Activated CD4-positive, alpha-beta T cell treated with anti-CD3 and anti-CD28 coated beads, Interleukin-2, amount 50 U/mL, for 48 hours (primary cell): ENCODE results near the gene MAPK8IP1.
"Not testable (repeated sequence)": the region's sequence is repeated elsewhere in the genome, so short reads cannot be mapped to it uniquely, and the experiment has no call there.

Experiments used
- DNase-seq, 2 experiments: peaks; one replicate each; pipeline ENCODE4 v3.0.0-alpha.2; 2020

MAPK8IP1 gene

DNA sequence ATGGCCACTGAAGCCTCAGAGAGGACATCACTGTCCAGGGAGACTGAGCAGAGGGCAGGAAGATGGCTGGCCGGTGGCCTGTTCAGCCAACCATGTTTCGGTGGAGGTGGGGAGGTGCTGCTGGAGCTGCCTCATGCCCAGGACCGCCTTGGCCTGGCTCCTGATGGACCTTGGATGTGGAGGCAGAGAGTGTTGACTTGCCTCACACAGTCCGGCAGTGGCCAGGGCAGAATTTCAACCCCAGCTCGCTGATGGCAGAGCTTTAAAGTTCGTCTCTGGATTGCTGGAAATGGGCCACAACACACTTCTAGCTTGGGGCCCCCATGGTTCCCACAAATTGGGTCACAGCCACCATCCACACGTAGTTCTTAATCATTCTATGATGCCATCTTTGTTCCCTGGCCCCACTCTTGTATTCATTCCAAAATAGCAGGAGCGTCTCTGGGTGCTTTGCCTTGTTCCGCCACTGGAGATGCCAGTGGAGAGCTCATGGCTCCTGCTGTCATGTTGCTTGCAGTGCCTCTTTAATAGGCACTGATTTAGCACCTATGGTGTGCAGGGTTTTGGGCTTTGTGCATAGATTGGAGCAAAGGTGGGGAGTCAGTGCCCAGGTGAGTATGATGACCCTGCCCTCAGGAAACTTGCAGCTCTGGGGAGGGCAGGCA lies 5.6 kb downstream of the MAPK8IP1 start:
- DNase-seq: no peak

DNA sequence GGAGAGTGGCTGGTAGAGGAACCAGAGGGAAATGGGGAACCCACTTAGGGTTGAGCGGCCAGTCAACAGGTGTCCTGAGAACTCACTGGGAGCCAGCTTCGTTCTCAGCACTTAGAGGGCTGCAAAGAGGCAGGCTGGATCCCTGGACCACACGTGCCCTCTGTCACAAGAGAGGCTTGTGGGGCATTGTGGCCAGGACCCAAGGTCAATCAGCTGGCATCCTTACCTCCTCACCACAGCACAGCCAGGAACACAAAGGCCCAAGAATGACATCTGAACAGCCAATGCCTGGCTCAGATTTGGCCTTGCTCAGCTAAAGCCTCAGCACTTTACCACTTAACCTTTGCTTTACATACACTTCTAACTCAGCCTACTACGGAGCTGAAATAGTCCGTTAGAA lies 7.4 kb downstream of the MAPK8IP1 start:
- no peak for DNase-seq

DNA sequence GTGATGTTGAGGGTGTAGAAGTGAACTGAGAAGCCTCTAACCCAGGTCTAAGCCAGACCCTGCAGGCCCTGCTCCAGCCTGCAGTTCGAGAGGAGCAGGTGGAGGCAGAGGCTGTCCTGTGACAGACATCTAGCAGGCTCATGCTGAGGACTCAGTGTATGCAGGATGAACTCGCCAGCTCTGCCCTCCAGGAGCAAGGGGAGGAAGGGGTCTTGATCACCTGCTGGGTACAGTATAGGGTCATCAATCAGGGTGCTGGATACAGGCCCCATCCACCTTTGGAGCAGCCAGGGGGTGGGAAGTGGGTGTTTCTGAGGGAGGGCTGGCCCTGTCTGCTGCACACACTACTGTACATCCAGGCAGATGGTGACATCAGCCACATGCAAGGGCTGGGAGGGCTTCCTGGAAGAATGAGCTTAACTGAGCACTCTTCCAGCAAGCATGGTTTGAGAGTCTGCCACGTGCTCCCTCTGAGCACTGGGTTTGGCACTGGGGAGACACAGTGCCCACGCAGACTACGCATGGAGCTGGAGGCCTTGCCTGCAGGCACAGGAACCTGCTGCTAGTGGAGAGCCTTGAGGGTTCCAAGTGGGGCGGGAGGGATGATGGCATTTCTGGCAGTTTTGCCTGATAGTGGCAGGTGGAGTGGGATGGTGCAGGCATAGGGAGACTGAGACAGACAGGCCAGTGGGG lies 9.2 kb downstream of the MAPK8IP1 start:
- no peak for DNase-seq

DNA sequence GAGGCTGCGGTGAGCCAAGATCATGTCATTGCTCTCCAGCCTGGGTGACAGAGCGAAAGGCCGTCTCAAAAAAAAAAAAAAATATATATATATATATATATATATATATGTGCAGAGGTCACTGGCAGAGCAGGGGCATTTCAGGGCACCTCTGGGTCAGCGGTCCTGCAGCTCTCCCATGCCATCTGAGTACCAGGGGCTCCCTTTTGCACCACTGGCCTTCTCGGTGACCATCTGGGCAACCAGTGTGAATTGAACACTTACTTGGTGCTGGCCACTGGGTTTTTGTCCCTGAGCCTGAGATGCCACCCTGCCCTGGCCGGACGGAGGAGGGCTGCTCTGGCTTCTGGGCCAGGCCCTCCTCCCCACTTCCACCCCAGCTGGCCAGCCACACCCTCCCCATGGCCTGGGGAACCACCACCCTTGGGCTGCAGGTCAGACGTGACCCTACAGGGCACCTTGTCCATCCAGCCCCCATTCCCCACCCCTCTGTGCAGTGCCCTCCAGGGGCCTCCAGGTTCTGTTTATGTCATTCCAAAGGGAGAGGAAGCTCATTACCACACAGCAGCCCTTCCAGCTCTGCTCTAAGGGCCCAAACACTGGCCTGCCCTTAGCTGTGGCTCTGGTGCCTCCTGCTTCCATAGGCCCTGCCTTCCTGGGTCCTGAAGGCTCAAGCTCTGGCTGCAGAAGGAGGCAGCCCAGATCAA lies 10.3 kb downstream of the MAPK8IP1 start:
- no peak for DNase-seq

DNA sequence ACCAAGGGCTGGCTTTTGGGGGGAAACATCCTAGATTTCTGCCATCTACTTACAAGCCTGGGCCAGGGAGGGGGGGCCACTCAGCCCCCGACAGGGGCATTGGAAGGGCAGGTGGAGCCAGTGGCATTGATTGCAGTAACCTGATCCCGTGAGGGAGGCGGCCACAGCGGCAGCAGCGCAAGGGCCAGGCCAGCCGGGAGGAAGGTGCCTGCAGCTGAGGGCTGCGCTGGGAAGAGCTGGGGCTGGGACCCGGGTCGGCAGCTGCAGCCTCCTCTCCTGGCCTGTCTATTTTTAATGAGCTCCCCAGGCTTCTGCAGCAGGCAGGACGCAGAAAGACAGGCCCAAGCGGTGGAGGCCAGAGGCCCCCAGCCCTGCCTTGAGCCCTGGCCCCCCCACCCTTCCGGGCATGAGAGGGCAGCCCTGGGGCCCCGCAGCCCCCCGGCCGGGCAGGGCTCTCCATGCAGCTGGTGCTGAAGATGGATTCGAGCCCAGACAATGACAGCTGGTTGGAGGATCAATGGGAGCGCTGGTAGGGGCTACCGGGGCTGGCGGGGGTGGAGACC lies 11.1 kb downstream of the MAPK8IP1 start:
- DNase-seq: no peak

DNA sequence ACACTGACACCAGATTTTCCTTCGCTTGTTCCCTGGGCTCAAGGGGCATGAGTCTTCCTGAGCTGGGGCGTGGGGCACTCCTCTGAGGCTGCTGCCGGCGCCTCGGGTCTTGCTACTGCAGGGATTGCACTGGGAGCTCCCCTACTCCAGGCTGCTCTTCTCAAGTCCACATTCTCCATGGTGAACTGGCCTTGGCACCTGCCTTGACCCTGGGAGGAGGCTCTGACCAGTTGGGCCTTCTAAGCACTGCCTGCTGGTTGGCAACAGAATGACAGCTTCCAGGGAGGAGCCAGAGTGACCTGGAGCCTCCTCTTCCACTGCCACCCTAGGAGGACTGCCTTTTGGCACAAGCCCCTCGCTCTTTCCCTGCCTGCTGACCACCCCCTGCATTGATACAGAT lies 12.1 kb downstream of the MAPK8IP1 start:
- DNase-seq: no peak

DNA sequence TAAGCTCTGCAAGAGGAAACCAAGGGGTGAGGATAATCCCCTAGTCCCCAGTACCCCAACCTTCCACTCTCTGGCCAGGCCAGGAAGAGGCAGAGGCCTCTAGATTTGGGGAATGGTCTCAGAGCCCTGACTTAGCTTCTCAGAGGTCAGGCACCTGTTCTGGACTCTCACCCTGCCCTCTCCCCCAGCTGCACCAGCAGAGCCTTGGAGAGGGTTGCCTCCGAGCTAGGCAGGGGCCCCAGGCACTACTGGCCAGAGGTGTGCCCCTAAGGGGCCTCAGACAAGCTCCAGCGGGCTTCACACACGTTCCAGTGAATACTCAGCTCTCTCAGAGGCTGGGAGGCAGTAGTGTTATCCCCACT lies 13.6 kb downstream of the MAPK8IP1 start:
- DNase-seq: no peak

DNA sequence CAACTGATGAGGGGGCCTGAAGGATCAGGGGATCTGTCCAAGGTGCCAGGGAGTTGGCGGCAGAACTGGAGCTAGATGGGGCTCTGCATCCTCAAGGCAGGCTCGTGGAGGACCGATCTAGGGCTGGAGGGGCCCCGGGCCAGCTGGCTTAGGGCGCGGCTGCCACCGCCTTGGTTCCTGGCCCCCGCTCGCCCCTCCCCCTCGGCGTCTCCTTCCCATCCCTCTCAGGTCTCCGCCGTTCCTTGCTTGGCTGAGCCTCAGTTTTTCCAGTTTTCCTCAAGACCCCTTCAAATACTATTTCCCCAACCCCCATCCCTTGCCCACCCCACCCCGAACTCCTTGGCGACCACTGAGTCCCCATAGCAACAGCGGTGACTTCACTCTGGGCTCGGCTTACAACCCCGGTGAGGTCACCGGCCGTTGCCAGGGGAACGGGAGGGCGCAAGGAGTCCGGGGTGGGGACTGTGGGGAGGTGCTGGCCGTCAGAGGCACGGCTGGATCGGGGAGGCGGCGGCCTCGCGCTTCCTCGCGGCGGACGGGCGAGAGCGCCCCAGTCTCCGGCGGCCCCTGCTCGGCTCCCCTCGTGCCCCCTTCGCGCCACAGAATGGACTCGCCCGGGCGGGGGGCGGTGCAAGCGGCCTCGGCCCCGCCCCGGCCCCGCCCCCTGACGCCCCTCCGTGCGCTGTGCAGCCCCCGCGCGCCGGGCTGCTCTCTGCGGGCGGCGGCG lies 14.2 kb downstream of the MAPK8IP1 start:
- DNase-seq: peak; percentile 65 to 69

DNA sequence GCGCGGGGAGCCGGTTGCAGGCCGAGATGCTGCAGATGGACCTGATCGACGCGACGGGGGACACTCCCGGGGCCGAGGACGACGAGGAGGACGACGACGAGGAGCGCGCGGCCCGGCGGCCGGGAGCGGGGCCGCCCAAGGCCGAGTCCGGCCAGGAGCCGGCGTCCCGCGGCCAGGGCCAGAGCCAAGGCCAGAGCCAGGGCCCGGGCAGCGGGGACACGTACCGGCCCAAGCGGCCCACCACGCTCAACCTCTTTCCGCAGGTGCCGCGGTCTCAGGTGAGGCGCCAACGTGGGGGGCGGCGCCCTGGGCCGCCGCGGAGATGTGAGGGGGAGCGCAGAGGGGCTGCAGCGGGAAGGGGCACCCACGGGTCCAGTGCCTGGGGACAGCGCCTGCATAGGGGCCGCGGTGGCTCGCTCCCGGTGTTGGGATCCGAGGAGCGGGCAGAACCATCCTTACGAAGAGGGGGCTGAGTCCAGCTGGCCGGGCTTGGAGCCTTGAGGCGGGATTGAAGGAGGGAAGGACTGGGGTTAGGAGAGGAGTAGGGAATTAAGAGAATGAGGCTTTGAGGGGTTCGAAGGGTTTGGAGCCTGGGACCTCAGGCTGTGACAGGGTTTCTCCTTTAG lies 14.8 kb downstream of the MAPK8IP1 start:
- not testable (repeated sequence) for DNase-seq

DNA sequence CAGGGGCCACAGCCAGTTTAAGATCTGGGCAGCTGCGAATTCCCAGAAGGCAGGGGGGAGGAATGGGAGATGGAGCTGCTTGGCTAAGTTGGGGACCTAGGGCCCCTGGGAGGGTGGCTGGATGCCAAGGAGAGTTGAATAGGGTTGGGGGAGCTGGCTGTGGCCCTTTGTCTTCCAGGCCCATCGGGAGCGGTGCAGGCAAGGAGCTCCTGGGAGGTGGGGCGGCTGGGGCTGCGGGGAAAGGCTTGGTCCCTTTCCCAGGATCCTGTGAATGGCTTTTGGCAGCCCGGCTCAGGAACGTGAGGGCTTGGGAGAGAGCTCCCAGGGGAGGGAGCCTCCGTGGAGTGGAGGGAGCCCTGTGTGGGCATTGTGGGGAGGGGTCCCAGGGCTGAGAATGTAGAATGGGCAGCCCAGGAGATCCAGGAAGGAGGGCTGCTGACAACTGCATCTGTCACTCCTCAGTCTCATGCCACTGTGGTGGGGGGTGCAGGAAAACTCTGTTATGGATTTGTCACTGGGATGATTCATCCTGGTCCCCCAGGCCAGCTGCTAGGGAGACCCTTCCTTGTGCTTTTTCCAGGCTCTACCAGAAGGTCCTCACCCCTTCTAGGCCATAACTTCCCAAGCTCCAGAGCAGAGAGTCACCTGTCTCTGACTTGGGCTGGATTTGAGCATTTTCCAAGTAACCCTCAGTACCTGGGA lies 15.6 kb downstream of the MAPK8IP1 start:
- DNase-seq: no peak

DNA sequence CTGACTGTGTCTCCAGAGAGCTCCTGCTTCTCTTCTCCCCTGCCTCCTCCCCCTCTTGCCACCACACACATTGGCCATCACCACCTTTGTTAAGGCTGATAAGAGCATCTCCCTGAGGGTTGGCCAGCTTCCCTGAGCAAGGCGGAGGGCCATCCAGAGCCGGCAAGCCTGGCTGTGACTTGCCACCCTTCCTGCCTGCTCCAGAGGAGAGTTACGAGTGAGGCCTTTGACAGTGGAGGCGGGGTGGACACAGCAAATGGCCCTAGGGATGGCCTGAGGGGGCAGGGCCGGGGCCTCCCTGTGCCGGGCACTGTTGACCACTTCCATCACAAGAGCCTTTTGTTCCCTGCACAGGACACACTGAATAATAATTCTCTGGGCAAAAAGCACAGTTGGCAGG lies 16.2 kb downstream of the MAPK8IP1 start:
- DNase-seq: no peak

DNA sequence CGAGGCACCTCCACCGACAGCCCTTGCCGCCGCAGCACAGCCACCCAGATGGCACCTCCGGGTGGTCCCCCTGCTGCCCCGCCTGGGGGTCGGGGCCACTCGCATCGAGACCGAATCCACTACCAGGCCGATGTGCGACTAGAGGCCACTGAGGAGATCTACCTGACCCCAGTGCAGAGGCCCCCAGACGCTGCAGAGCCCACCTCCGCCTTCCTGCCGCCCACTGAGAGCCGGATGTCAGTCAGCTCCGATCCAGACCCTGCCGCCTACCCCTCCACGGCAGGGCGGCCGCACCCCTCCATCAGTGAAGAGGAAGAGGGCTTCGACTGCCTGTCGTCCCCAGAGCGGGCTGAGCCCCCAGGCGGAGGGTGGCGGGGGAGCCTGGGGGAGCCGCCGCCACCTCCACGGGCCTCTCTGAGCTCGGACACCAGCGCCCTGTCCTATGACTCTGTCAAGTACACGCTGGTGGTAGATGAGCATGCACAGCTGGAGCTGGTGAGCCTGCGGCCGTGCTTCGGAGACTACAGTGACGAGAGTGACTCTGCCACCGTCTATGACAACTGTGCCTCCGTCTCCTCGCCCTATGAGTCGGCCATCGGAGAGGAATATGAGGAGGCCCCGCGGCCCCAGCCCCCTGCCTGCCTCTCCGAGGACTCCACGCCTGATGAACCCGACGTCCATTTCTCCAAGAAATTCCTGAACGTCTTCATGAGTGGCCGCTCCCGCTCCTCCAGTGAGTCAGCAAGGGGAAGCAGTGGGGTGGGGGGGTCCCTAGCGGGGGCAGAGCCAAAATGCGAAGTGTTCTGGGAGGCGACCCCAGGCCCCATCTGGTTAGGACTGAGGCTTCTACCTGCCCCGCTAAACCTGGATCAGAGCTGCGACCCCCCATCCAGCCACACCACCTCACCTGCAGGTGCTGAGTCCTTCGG lies 17.3 kb downstream of the MAPK8IP1 start:
- DNase-seq: no peak

DNA sequence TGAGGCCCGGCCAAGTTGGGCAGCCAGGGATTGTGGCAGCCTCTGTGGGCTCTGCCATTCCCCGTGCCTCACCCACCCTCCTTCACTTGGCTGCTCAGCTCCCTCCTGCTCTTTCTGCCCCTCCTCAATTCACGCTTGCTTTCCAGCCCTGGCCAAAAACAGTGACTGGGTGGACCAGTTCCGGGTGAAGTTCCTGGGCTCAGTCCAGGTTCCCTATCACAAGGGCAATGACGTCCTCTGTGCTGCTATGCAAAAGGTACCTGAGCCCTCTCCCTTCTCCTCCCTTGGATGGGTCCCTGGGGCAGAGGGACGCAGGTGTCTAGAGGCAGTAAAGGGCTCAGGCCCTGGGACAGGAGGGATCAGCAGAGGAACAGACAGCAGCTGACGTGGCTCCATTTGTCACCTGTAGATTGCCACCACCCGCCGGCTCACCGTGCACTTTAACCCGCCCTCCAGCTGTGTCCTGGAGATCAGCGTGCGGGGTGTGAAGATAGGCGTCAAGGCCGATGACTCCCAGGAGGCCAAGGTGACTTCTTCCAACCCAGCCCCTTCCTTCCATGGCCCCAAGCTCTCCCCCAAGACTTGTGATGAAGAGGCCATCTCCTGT lies 19.0 kb downstream of the MAPK8IP1 start:
- DNase-seq: no peak

DNA sequence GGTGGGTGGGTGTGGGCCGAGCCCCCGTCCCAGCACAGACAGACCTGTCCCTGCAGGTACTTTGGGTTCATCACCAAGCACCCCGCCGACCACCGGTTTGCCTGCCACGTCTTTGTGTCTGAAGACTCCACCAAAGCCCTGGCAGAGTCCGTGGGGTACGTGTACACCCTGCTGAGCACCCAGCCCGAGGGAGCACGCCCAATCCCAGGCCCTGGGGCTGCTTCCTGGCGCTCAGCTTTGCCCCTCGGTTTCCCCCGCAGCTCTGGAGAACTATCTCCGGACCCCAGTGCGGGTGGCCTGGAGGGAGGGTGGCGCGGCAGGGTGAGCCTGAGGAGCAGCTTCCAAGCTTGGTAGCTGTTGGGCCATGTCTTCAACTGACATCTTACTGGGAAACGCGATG lies 19.6 kb downstream of the MAPK8IP1 start:
- no peak for DNase-seq

DNA sequence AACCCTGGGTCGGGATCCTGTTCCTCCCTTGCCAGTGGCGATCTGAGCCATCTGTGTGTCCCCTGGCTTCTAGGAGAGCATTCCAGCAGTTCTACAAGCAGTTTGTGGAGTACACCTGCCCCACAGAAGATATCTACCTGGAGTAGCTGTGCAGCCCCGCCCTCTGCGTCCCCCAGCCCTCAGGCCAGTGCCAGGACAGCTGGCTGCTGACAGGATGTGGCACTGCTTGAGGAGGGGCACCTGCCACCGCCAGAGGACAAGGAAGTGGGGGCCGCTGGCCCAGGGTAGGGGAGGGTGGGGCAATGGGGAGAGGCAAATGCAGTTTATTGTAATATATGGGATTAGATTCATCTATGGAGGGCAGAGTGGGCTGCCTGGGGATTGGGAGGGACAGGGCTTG lies 20.1 kb downstream of the MAPK8IP1 start:
- not testable (repeated sequence) for DNase-seq

DNA sequence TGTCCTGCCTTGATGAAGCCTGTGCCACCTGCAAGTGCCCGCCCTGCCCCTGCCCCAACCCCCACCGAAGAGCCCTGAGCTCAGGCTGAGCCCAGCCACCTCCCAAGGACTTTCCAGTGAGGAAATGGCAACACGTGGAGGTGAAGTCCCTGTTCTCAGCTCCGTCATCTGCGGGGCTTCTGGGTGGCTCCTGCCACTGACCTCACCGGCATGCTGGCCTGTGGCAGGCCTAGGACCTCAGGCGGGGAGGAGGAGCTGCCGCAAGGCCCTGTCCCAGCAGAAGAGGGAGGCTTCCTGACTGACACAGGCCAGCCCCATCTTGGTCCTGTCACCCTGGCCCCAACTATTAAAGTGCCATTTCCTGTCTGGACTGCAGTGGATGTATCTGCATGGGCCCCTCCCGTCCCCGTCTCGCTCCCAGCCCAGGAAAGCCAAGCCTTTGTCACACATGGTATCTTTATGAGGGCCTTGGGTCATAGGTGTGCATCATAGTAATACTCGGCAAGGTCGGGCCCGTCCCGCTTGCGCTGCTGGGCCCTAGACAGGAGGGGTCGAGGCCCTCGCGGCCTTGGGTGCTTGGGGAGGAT lies 20.7 kb downstream of the MAPK8IP1 start:
- DNase-seq: no peak

DNA sequence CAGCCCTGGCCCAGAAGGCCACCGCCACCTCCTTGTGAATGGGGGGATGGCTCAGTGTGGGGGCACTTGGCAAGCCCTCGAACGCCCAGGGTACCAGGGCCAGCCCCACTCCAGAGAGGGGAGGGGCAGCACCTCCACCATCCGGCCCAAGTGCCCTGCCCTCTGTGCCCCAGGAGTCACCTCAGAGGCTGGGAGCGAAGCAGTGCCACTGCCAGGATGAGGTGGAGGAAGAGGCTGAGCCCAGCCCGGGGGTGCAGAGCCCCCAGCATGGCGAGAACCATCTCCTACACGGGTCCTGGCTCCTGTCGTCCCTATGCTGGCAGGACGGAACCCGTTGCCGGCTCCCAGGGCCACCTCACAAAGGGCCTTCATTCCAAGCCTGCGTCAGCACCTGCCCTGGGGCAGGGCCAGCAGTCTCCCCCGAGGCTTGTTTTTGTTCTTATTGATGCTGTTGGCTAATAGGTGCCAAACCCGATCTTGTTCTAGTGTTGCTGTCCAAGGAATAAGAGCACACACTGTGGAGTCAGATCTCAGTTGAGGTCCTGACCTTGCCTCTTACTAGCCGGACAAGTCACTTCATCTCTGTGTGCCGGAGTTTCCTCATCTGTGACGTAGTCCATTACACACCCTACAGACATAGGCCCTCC lies 21.6 kb downstream of the MAPK8IP1 start, which contains the start of gene FREY1:
Gene FREY1 (minus strand): TSS at position 307 of the 647 bp plus-strand sequence. CDS start 26 bp downstream, at position 281.
- no peak for DNase-seq

DNA sequence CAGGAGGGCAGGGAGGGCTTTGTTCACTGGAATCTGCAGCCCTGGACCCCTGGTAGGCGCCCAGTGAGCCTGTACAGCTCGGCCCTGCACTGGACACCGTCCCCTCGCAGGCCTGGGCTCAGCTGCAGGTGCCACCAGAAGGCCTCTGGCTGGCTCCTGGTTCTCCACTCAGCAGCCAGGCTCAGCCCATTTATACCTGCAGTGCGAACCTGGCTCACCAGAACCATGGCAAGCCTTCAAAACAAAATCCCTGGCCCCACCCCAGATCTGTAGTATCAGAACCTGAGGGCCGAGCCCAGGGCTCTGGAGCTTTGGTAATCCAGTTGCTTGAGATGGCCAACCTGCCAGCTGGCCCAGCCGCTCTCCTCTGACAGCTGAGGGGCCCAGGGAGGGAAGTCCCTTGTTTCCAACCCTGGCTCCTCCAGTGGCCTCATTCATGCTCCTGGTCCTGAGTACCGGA lies 22.5 kb downstream of the MAPK8IP1 start:
- no peak for DNase-seq
